Pancreas (tissue), 10 donors: ENCODE data around the gene FAT1. TPM values are rescaled to one million over a fixed set of nuclear protein-coding genes. Genes with fewer than 3 reads are reported as not detected.
A peak's percentile ranks its signal among the peaks of the same experiment; 100 is the strongest.

Experiments used
- ATAC-seq, 4 donors: fragments of 200-7000 bp; cut with Tn5 transposase; one replicate each; pipeline versions ENCODE4 v1.8.0 to v1.9.1; 2020; ENCODE audit warnings: mild to moderate bottlenecking in 4 of 4, moderate library complexity in 4 of 4
- DNase-seq, 6 donors: peaks; one replicate each; pipeline ENCODE4 v3.0.0-alpha.2; 2020
- FAIRE-seq: peaks from 2 replicates; lab custom pipeline; 2012; peaks lifted over from hg19 to GRCh38; lab: Jason Lieb, UNC
- H3K27ac ChIP-seq, 4 donors: fragments of 200-600 bp; sonication (generic); 1 replicate in 3 of 4; 2 replicates in 1 of 4; pipeline versions ENCODE4 v1.5.0 to v1.8.0; 2020
- H3K27me3 ChIP-seq, 4 donors: fragments of 200-600 bp; one replicate each; pipeline ENCODE4 v1.8.0; 2021
- H3K36me3 ChIP-seq, 3 donors: fragments of 200-600 bp; sonication (generic) in 1 of 3; one replicate each; pipeline versions ENCODE4 v1.5.0 to v1.8.0; 2020 to 2021
- H3K4me1 ChIP-seq, 3 donors: fragments of 200-600 bp; one replicate each; pipeline ENCODE4 v1.8.0; 2021
- H3K4me3 ChIP-seq, 4 donors: fragments of 200-600 bp; sonication (generic) in 2 of 4; one replicate each; pipeline versions ENCODE4 v1.5.0 to v1.8.0; 2020 to 2021
- H3K9me3 ChIP-seq, 4 donors: fragments of 200-600 bp; one replicate each; pipeline ENCODE4 v1.8.0; 2021
- WGBS, 2 donors: extraction: QIAGEN DNeasy Blood & Tissue Kit; methylation state at CpG; one replicate each; pipeline ENCODE4 v1.1.7; 2013; 5-methylcytosine and 5-hydroxymethylcytosine counted together
- intact Hi-C, 3 donors: fragments of 100-400 bp; cut with DNase I; formaldehyde crosslinking; loops; one replicate each; pipeline versions ENCODE4 v1.11.1 to v1.14.2; 2022
- polyA plus RNA-seq, 2 donors: library from polyadenylated mRNA; stranded (reverse); fragments of 200-250 nt; gene quantifications; one replicate each; pipeline ENCODE4 v1.2.3, GENCODE V29; 2013
- total RNA-seq, 6 donors: library from RNA; stranded (reverse); fragmentation: NEBNext Ultra II Directional in 4 of 6; extraction: Animal tissue kit (Norgen Biotek cat#: 25700) in 4 of 6; gene quantifications; one replicate each; pipeline versions ENCODE4 v1.2.1 to v1.2.4, GENCODE V29; 2021 to 2023
- TF ChIP-seq, protein P1 (sequence below), 4 donors: fragments of 200-600 bp; sonication (generic) in 3 of 4; IDR thresholded peaks; one replicate each; pipeline versions ENCODE4 v1.5.0 to v1.8.0; 2021; ENCODE audit warnings: antibody characterized with exemption in 4 of 4
- donor health status: healthy with polysubstance abuse.
- donor health status: DM: no; HTN: no; CAD: no; lungs with moderate emphysema.
- donor health status: DM: no; HTN: no; CAD: no.
- donor health status: control.
- donor health status: control.
- donor health status: Bipolar disorder and iron deficiency.
- donor health status: DM: yes; HTN: yes; CAD: no.
- donor health status: DM: no; HTN: no; CAD: no.
- donor health status: DM: no; HTN: no; CAD: no.
- donor health status: DM: yes; HTN: yes; CAD: no.

The FAT1 gene
- total and polyA plus RNA-seq, 8 donors, result 16.9 to 91.6 (median 59.3) TPM

DNA sequence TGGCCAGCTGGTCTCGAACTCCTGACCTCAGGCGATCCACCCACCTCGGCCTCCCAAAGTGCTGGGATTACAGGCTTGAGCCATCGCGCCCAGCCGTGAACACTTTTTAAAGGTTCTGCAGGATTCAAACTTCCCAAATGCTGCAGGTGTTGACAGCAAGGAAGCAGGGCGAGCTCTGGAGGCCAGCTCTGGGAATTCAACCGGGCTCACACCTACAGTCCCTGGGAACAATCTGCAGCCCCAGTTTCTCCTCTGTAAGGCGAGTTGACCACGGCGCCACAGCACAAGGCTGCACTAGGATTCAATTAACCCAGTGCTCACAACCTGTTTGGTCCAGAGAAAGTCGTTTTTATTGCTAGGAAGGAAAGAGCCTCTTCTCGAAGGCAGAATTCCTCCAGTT lies 169.9 kb downstream of the FAT1 start:
- peak overlapping the region in 1 of 4 donors; percentile 37 for H3K4me3 ChIP-seq
- peak overlapping the region in 2 of 4 donors; percentile 75 to 80 for H3K27ac ChIP-seq
- peak in 3 of 4 donors; percentile 15 to 40 (median 28) for ATAC-seq

DNA sequence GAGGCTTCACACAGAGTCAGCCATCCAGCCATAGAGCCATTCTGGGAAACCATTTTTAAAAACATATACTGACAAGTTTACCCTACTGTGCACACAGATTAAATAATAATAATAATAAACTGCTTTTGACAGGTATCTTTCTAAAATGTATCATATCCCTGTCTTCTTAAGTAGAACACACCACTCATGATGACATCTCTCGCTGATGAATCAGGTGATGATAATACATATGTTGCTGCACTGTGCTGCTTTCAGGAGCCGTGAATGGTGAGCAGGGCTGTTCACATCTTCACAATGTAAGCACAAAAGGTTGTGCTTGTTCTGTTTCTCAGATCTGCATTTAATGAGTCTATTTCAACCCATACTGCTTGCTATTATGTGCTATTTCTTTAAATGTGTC lies 171.8 kb downstream of the FAT1 start:
- 81 to 91% methylated on average over 2 of the region's 2 CpGs for WGBS, 2 donors
- Histone ChIP-seq H3K27ac (no peak overlapping the region), H3K4me1 (no peaks in the 10 kb centered on the region), H3K27me3 (peaks cover 0 to 4% (median 0%) of the 10 kb centered on the region in 4 donors), H3K36me3 (no peaks in the 10 kb centered on the region), H3K4me3 (no peak overlapping the region), H3K9me3 (no peaks in the 10 kb centered on the region)
- DNase-seq (no peak), FAIRE-seq (no peak), ATAC-seq (no peak)
- intact Hi-C loops, result no loop called here
- TF ChIP-seq, protein P1, sequence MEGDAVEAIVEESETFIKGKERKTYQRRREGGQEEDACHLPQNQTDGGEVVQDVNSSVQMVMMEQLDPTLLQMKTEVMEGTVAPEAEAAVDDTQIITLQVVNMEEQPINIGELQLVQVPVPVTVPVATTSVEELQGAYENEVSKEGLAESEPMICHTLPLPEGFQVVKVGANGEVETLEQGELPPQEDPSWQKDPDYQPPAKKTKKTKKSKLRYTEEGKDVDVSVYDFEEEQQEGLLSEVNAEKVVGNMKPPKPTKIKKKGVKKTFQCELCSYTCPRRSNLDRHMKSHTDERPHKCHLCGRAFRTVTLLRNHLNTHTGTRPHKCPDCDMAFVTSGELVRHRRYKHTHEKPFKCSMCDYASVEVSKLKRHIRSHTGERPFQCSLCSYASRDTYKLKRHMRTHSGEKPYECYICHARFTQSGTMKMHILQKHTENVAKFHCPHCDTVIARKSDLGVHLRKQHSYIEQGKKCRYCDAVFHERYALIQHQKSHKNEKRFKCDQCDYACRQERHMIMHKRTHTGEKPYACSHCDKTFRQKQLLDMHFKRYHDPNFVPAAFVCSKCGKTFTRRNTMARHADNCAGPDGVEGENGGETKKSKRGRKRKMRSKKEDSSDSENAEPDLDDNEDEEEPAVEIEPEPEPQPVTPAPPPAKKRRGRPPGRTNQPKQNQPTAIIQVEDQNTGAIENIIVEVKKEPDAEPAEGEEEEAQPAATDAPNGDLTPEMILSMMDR (IDR thresholded peaks at IDR 0.05), result no peak

More for the DNA sequence above, 169.9 kb downstream of the FAT1 start:
- intact Hi-C loops, result no loop called here
- no peaks in the 10 kb centered on the region for H3K9me3 ChIP-seq
- TF ChIP-seq, protein P1 (IDR thresholded peaks at IDR 0.05), result no peak
- FAIRE-seq (no peak), DNase-seq (no peak)
- peaks cover 0 to 4% (median 0%) of the 10 kb centered on the region in 4 donors for H3K27me3 ChIP-seq
- WGBS, 2 donors, result 63% methylated on average over 13 of the region's 13 CpGs
- H3K36me3 ChIP-seq, result no peaks in the 10 kb centered on the region
- no peaks in the 10 kb centered on the region for H3K4me1 ChIP-seq

DNA sequence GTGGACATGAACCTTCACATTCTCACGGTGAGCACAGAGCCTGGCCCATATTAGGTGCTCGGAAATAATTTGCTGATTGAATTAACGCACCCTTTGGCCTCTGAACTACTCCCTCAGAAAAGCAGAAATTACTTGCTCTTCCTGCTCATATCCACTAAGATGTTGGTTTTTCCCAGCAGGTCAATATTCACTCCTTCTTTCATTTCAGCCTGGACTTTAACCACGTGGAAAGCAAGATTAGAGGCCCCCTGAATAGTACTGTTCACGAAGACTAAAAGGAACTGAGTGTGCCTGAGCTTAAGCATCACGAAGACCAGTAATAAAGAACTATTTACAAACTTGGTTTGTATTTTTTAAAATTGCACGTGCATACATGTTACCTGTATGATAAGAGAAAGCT lies 178.2 kb downstream of the FAT1 start:
- intact Hi-C loops, result no loop called here
- no peak for FAIRE-seq
- H3K27ac ChIP-seq, result no peak overlapping the region
- H3K36me3 ChIP-seq, result no peaks in the 10 kb centered on the region
- DNase-seq, result no peak
- H3K9me3 ChIP-seq, result no peaks in the 10 kb centered on the region
- no peak for ATAC-seq
- no peaks in the 10 kb centered on the region for H3K4me1 ChIP-seq
- H3K27me3 ChIP-seq, result no peaks in the 10 kb centered on the region
- TF ChIP-seq, protein P1 (IDR thresholded peaks at IDR 0.05), result no peak
- no peak overlapping the region for H3K4me3 ChIP-seq
- WGBS, 2 donors, result 54 to 60% methylated on average over 7 of the region's 7 CpGs

DNA sequence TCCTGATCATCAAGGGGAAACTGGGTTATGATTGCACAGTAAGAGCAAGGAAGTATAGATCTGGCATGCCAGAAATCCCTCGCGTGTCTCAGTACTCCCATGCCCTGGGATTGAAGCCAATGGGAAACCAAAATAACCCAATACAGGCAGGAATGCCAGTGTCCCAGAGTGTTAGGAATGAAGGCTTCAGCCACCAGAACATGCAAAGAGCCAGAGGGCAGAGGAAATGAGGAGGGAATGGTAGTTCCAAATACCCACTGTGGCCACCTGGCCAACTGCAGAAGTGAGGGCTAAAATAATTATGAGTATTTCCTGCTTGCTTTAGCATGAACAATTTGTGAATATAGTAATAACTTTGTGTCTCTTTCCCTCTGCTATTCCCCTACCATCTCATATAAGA lies 180.4 kb downstream of the FAT1 start:
- no peak for DNase-seq
- intact Hi-C loops, result no loop called here
- Histone ChIP-seq H3K27me3 (no peaks in the 10 kb centered on the region), H3K36me3 (no peaks in the 10 kb centered on the region), H3K9me3 (no peaks in the 10 kb centered on the region), H3K4me1 (no peaks in the 10 kb centered on the region), H3K27ac (no peak overlapping the region), H3K4me3 (no peak overlapping the region)
- 87 to 96% methylated on average over 2 of the region's 2 CpGs for WGBS, 2 donors
- ATAC-seq, result no peak
- TF ChIP-seq, protein P1 (IDR thresholded peaks at IDR 0.05), result no peak
- FAIRE-seq, result no peak

DNA sequence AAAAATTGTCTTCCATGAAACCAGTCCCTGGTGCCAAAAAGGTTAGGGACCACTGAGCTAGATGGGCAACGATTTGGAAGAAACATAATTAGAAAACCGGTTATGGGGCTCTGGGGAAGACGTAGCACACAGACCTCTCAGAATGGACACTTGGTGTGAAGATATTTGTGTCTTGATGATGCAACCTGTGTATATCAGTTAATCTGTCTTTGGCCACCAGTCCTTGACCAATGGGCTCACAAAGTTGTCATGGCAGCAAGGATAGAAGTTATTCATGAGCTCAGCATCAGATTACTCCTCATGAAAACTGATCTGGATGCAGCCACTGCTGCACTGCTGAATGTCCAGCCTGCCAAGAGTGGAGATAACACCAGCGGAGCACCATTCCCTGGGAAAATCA lies 181.9 kb downstream of the FAT1 start:
- Histone ChIP-seq H3K27ac (no peak overlapping the region), H3K27me3 (no peaks in the 10 kb centered on the region), H3K36me3 (no peaks in the 10 kb centered on the region), H3K4me1 (no peaks in the 10 kb centered on the region), H3K9me3 (no peaks in the 10 kb centered on the region), H3K4me3 (no peak overlapping the region)
- TF ChIP-seq, protein P1 (IDR thresholded peaks at IDR 0.05), result no peak
- 55 to 79% methylated on average over 4 of the region's 4 CpGs for WGBS, 2 donors
- intact Hi-C loops, result no loop called here
- no peak for FAIRE-seq
- DNase-seq, result no peak
- no peak for ATAC-seq
